Duodenal mucosa (tissue), 2 donors: ENCODE data around the gene TMTC4.
A peak's percentile ranks its signal among the peaks of the same experiment; 100 is the strongest.
"Not testable (repeated sequence)": the region's sequence is repeated elsewhere in the genome, so short reads cannot be mapped to it uniquely, and the experiment has no call there.

Experiments used
- H3K27ac ChIP-seq: one replicate; pipeline ENCODE4 v1.7.0; 2013; ENCODE audit warnings: low read depth, low read length
- H3K27me3 ChIP-seq, 2 donors: one replicate each; pipeline ENCODE4 v1.7.0; 2013; ENCODE audit warnings: low read length in 2 of 2, control low read depth in 1 of 2; ENCODE audit not compliant: insufficient read depth in 2 of 2, control insufficient read depth in 1 of 2
- H3K36me3 ChIP-seq, 2 donors: one replicate each; pipeline ENCODE4 v1.7.0; 2013; ENCODE audit warnings: low read length in 2 of 2, control low read depth in 1 of 2; ENCODE audit not compliant: insufficient read depth in 2 of 2, control insufficient read depth in 1 of 2
- H3K4me1 ChIP-seq, 2 donors: one replicate each; pipeline ENCODE4 v1.7.0; 2013; ENCODE audit warnings: low read length in 2 of 2, control low read depth in 1 of 2; ENCODE audit not compliant: insufficient read depth in 2 of 2, control insufficient read depth in 1 of 2
- H3K4me3 ChIP-seq, 2 donors: one replicate each; pipeline ENCODE4 v1.7.0; 2013; ENCODE audit warnings: low read length in 2 of 2, low read depth in 1 of 2
- H3K9ac ChIP-seq, 2 donors: one replicate each; pipeline ENCODE4 v1.7.0; 2013; ENCODE audit warnings: low read length in 2 of 2, low read depth in 1 of 2
- H3K9me3 ChIP-seq, 2 donors: one replicate each; pipeline ENCODE4 v1.7.0; 2013; ENCODE audit warnings: low read length in 2 of 2, control low read depth in 1 of 2; ENCODE audit not compliant: control insufficient read depth in 1 of 2

Gene TMTC4

DNA sequence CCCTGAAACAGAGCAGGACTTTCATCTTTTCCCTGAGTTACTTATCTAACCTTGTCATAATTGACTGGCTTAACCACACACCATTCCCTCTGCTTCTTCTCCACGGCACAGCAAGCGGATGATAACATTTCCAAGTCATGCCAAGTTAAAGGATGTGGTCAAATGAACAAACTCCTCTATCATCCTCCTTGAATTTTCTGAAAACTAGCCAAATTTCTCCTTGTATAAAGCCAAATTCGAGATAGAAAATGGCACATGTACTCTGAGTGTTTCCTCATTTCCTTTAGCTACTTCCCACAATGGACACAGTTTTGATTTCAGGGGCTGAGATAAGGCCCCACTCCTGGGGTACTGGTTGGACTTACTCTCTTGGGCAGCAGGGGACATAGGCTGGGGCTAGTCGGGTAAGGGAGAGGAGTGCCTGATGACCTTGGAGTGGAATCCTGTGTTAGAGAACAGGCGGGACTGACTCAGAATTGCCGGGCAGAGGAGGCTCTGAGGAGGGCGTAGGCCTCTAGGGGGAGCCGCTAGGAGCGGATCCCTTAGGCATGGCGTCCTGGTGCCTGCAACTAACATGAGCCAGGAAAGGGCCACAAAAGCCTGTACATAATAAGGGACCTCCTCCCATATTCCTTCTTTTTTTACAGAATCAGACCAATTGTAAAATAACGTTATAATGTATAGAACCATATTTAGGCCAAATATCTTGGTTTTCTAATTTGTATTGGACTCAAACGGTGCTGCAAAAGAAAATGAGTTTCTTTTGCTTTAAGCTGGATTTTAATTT lies 20.3 kb upstream of the TMTC4 start:
- Histone ChIP-seq H3K27ac (no peak overlapping the region), H3K4me3 (no peak overlapping the region), H3K9me3 (peaks cover 0 to 6% of the 10 kb centered on the region in 2 donors), H3K27me3 (no peaks in the 10 kb centered on the region), H3K9ac (no peak overlapping the region), H3K36me3 (no peaks in the 10 kb centered on the region), H3K4me1 (no peaks in the 10 kb centered on the region)

DNA sequence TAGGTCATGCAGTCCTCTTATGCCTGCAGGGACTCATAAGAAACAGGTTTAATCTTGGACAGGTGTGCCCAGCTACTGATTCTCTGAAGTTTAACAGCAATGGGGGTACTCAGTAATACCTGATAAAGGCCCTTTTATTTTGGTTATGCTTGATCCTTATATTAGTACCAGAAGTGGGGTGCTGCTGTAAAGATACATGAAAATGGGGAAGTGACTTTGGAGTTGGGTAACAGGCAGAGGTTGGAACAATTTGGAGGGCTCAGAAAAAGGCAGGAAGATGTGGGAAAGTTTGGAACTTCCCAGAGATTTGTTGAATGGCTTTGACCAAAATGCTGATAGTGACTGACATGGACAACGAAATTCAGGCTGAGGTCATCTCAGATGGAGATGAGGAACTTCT lies 14.6 kb upstream of the TMTC4 start:
- Histone ChIP-seq H3K4me1 (no peaks in the 10 kb centered on the region), H3K9ac (no peak overlapping the region), H3K36me3 (no peaks in the 10 kb centered on the region), H3K27ac (no peak overlapping the region), H3K4me3 (no peak overlapping the region), H3K9me3 (peaks cover 0 to 8% of the 10 kb centered on the region in 2 donors), H3K27me3 (no peaks in the 10 kb centered on the region)

DNA sequence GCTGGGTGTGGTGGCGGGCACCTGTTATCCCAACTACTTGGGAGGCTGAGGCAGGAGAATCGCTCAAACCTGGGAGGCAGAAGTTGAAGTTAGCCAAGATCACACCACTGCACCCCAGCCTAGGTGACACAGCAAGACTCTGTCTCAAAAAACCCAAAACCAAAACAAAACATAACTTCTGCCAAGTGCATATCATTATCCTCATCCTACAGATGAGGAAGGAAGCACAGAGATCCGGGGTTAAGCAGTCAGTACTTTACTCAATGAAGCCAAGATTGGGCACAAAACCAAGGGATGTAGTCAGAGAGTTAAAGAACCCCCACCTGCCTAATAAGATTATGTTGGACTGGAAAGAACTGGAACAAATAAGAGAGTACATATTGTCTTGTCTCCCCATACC lies 5.5 kb upstream of the TMTC4 start:
- Histone ChIP-seq H3K27me3 (peaks cover 0 to 4% of the 10 kb centered on the region in 2 donors), H3K9me3 (no peaks in the 10 kb centered on the region), H3K36me3 (no peaks in the 10 kb centered on the region), H3K4me1 (peaks cover 4 to 5% of the 10 kb centered on the region in 2 donors), H3K27ac (no peak overlapping the region), H3K4me3 (no peak overlapping the region), H3K9ac (no peak overlapping the region)

DNA sequence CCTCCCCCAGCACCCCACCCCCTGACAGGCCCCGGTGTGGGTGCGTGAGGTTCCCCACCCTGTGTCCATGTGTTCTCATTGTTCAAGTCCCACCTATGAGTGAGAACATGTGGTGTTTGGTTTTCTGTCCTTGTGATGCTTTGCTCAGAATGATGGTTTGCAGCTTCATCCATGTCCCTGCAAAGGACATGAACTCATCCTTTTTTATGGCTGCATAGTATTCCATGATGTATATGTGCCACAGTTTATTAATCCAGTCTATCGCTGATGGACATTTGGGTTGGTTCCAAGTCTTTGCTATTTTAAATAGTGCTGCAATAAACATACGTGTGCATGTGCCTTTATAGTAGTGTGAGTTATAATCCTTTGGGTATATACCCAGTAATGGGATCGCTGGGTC lies 2.5 kb upstream of the TMTC4 start:
- not testable (repeated sequence) for H3K36me3 ChIP-seq, H3K9ac ChIP-seq, H3K27ac ChIP-seq, H3K27me3 ChIP-seq, H3K9me3 ChIP-seq, H3K4me3 ChIP-seq
- peaks cover 15 to 18% of the 10 kb centered on the region in 2 donors for H3K4me1 ChIP-seq

DNA sequence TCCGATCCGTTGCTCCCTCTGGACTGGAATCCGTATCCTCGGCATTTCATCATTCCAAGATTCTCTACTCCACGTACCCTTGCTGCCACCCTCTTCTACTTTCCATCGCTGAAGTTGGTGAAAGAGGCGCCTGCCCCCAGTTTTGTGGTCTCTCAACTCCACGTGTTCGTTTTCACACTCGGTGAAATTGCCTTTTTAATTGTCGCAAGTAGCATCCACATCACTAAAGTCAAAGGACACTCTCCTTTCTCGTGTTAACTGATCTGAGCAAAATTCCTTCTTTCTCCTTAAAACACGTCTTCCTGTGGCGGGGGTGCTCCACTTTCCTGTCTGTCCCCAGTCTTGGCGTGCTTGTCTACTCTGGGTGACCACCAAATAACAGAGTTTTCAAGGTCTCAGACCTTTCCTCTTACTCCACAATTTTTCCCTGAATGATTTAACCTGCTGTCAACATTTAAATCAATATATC lies 1.1 kb upstream of the TMTC4 start:
- Histone ChIP-seq H3K27me3 (peaks cover 0 to 4% of the 10 kb centered on the region in 2 donors), H3K27ac (no peak overlapping the region), H3K36me3 (no peaks in the 10 kb centered on the region), H3K9ac (peak overlapping the region in 1 of 2 donors; percentile 88), H3K9me3 (no peaks in the 10 kb centered on the region), H3K4me1 (peaks cover 15 to 18% of the 10 kb centered on the region in 2 donors), H3K4me3 (peak overlapping the region; percentile 91 to 93)

DNA sequence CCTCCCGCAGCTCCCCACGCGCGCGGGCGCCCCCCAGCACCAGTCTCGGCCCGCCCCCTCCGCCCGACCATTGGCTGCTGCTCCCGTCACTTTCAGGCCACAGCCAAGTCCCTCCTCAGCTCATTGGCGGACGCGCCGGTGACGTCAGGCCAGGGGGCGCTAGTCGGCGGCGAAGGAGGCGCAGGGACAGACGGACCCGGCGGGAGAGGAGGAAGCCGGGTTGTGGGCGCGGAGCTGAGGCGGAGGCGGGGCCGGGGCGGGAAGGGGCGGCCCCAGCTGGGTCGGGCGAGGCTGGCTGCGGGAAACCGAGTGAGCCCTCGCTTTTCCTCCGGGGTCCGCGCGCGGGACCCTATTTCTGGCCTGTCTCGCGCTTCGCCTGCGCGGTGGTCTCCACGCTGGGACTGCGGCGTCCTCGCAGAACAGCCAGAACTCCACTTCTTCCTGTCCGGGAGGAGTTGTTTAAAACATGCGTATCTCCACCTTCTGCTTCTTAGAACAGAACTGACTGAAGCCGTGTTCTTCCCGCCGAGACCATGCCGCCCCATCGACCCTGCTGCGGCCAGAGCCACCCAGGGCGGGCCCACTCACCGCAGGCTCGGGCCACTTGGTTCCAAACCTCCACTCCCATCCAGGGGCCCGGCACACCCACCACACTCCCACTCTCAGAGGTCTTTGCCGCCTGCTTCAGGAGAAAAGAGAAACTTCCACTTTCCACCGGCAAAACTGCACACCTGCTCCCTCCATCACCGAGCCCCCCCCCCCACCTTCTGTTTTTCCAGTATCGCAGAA lies 471 bp upstream of the TMTC4 start:
- Histone ChIP-seq H3K9ac (peak overlapping the region; percentile 52 to 88), H3K4me3 (peak overlapping the region; percentile 91 to 93), H3K4me1 (peaks cover 15 to 18% of the 10 kb centered on the region in 2 donors), H3K36me3 (peaks cover 0 to 3% of the 10 kb centered on the region in 2 donors), H3K9me3 (no peaks in the 10 kb centered on the region), H3K27ac (peak overlapping the region; percentile 75), H3K27me3 (peaks cover 0 to 4% of the 10 kb centered on the region in 2 donors)

DNA sequence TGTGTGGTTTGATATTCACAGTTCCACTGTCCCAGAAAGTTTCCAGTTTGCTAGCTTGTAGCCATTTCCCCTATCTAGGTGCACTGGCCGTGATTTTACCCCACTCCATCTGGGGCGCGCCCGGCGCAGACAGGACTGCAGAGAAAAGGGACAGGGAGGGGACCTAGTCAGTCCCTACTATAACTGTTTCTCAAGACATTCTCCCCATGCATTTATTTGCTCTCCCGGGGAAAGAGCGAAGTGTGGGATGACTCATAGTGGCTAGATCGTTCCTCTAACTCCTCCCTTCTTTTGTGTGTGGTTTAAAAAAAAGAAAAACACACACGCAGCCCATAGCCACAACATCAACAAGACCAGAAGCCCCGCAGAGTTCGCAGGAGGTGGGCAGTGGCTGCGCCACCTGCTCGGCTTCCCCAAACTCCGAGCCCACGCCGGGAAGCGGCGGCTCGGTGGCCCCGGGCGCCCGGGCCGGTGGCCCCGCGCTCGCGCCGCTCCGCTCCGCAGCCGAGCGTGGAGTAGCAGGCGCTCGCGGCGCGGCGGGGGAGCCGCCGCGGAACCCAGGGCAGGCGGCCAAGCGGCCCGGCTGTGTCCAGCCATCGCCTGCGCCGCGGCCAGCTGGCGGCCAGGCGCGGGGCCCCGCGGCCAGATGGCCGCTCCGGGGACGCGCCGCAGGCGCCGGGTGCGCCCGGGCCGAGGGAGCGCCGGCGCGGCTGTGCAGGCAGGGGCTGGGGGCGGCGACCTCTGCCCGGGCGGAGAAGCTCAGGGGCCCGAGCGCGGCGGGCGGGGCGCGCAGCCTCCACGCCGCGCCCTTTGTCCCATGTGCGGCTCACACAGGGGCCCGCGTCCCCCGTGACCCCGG lies 653 bp downstream of the TMTC4 start:
- H3K27ac ChIP-seq: peak overlapping the region; percentile 75
- peaks cover 0 to 4% of the 10 kb centered on the region in 2 donors for H3K27me3 ChIP-seq
- H3K36me3 ChIP-seq: peaks cover 0 to 8% of the 10 kb centered on the region in 2 donors

DNA sequence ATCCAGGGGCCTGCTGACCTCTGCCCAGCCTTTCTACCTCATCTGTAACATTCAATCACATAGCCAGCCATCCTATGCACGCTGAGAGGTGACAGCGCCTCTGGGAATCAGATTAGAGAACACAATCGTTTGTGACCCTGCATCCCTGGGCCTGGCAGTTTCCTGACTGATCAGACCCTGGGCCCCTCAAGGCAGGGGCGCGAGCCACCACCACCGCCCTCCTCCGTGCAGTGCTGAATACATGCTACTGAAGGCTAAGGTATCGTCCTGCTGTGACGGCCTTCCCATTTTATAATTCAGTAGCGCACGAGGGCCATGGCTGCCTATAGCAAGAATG lies 1.3 kb downstream of the TMTC4 start:
- Histone ChIP-seq H3K27me3 (peaks cover 0 to 4% of the 10 kb centered on the region in 2 donors), H3K4me1 (peaks cover 15 to 18% of the 10 kb centered on the region in 2 donors), H3K36me3 (peaks cover 5 to 14% of the 10 kb centered on the region in 2 donors), H3K9me3 (no peaks in the 10 kb centered on the region), H3K27ac (no peak overlapping the region), H3K9ac (peak overlapping the region; percentile 47 to 77), H3K4me3 (peak overlapping the region; percentile 77 to 82)

More for the DNA sequence above, 653 bp downstream of the TMTC4 start:
- peak overlapping the region; percentile 82 to 91 for H3K4me3 ChIP-seq
- no peaks in the 10 kb centered on the region for H3K9me3 ChIP-seq
- H3K4me1 ChIP-seq: peaks cover 15 to 18% of the 10 kb centered on the region in 2 donors
- peak overlapping the region; percentile 47 to 77 for H3K9ac ChIP-seq

DNA sequence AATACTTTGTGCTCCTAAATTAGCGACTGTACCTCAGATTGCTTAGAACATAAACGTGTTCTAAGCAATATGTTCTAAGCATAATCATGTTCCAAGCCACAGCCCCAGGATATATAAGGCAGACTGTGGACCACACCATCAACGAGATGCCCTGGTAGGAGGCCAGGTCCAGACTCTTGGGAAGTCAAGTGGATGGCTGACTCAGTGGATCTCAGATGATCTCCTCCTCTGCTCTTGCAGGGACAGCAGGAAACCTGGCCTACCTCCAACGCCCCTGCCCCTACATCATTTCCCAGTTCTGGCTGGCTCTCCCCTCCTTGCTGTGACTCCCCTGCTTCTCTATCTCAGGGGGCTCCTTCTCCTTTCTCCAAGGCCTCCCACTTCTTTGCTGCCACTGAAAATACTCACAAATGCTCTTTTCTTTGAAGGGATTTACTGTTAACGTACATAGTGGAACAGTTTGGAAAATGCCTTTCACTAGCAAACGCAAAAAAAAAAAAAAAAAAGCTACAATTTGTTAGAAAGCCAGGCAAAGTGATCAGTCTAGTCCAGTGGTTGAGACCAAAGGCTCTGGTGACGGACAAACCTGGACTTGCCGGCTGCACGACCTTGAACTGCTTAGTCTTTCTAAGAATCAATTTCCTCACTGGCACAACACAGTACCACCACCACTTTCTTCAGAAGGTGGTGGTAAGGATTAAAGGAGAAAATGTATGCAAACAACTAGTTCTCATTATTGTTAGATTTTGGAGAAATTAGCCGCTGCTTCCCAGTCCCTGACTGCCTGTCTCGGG lies 3.0 kb downstream of the TMTC4 start:
- no peaks in the 10 kb centered on the region for H3K9me3 ChIP-seq
- no peak overlapping the region for H3K27ac ChIP-seq
- H3K36me3 ChIP-seq: peaks cover 11 to 31% of the 10 kb centered on the region in 2 donors
- H3K27me3 ChIP-seq: peaks cover 0 to 4% of the 10 kb centered on the region in 2 donors
- H3K4me3 ChIP-seq: no peak overlapping the region
- peaks cover 15 to 18% of the 10 kb centered on the region in 2 donors for H3K4me1 ChIP-seq
- H3K9ac ChIP-seq: no peak overlapping the region
